HUES64 (cell line): Measurements from ENCODE around the gene FBRSL1.
A peak's percentile ranks its signal among the peaks of the same experiment; 100 is the strongest.
"Not testable (repeated sequence)": the region's sequence is repeated elsewhere in the genome, so short reads cannot be mapped to it uniquely, and the experiment has no call there.

Source experiments
- H3K27ac ChIP-seq: 2 replicates; pipeline ENCODE4 v1.7.0; 2013; ENCODE audit warnings: low read depth, low read length, inconsistent platforms
- H3K27me3 ChIP-seq: 2 replicates; pipeline ENCODE4 v1.6.1; 2013; ENCODE audit warnings: mild to moderate bottlenecking, low read length; ENCODE audit not compliant: insufficient read depth
- H3K36me3 ChIP-seq: 2 replicates; pipeline ENCODE4 v1.6.1; 2013; ENCODE audit warnings: mild to moderate bottlenecking, low read length; ENCODE audit not compliant: insufficient read depth
- H3K4me1 ChIP-seq: 2 replicates; pipeline ENCODE4 v1.6.1; 2013; ENCODE audit warnings: mild to moderate bottlenecking, low read length, moderate library complexity; ENCODE audit not compliant: insufficient read depth
- H3K4me3 ChIP-seq: 2 replicates; pipeline ENCODE4 v1.5.1; 2013; ENCODE audit warnings: mild to moderate bottlenecking, low read length, moderate library complexity
- H3K9ac ChIP-seq: 2 replicates; pipeline ENCODE4 v1.6.1; 2013; ENCODE audit warnings: mild to moderate bottlenecking, low read depth, low read length
- H3K9me3 ChIP-seq: 2 replicates; pipeline ENCODE4 v1.6.1; 2013; ENCODE audit warnings: low read depth, low read length; ENCODE audit not compliant: insufficient read depth
- WGBS: fragments of 150-250, 120-280 bp; methylation state at CpG from one replicate; pipeline ENCODE4 v1.1.7; 2013; ENCODE audit warnings: missing lambda C conversion rate; 5-methylcytosine and 5-hydroxymethylcytosine counted together

The FBRSL1 gene

GRCh38 chr12:132532711-132533583 lies 43.0 kb downstream of the FBRSL1 start:
- not testable (repeated sequence) for H3K4me1 ChIP-seq, H3K36me3 ChIP-seq, H3K4me3 ChIP-seq, H3K27ac ChIP-seq, H3K9ac ChIP-seq
- H3K27me3 ChIP-seq = peaks cover 19% of the 10 kb centered on the region
- peaks cover 71% of the 10 kb centered on the region for H3K9me3 ChIP-seq
- 87% methylated on average over 20 of the region's 20 CpGs for WGBS

- H3K27me3 ChIP-seq = peaks cover 25% of the 10 kb centered on the region
- H3K9me3 ChIP-seq = peaks cover 71% of the 10 kb centered on the region
- WGBS = 94% methylated on average over 6 of the region's 6 CpGs
- H3K4me3 ChIP-seq = no peak overlapping the region
- H3K36me3 ChIP-seq = peaks cover 3% of the 10 kb centered on the region; the same call in 1 of the 2 replicates
- no peak overlapping the region for H3K27ac ChIP-seq
- H3K4me1 ChIP-seq = no peaks in the 10 kb centered on the region
- no peak overlapping the region for H3K9ac ChIP-seq
Observed at GRCh38 chr12:132533584-132533958, 43.6 kb downstream of the FBRSL1 start.

- H3K4me1 ChIP-seq = no peaks in the 10 kb centered on the region
- peaks cover 71% of the 10 kb centered on the region for H3K9me3 ChIP-seq
- peaks cover 27% of the 10 kb centered on the region for H3K27me3 ChIP-seq
- H3K36me3 ChIP-seq = peaks cover 3% of the 10 kb centered on the region; the same call in 1 of the 2 replicates
- no peak overlapping the region for H3K9ac ChIP-seq
- 96% methylated on average over 13 of the region's 13 CpGs for WGBS
- no peak overlapping the region for H3K4me3 ChIP-seq
- no peak overlapping the region for H3K27ac ChIP-seq
Observed at GRCh38 chr12:132534076-132534475, 44.1 kb downstream of the FBRSL1 start.

- Histone ChIP-seq H3K9ac (no peak overlapping the region), H3K4me1 (no peaks in the 10 kb centered on the region), H3K36me3 (peaks cover 3% of the 10 kb centered on the region; the same call in 1 of the 2 replicates), H3K27ac (no peak overlapping the region), H3K9me3 (peaks cover 69% of the 10 kb centered on the region), H3K4me3 (no peak overlapping the region), H3K27me3 (peaks cover 26% of the 10 kb centered on the region)
- WGBS = 92% methylated on average over 13 of the region's 13 CpGs
Observed at GRCh38 chr12:132535019-132535418, 45.1 kb downstream of the FBRSL1 start.

- 92% methylated on average over 16 of the region's 16 CpGs for WGBS
- H3K27me3 ChIP-seq = peaks cover 36% of the 10 kb centered on the region
- no peak overlapping the region for H3K9ac ChIP-seq
- H3K4me3 ChIP-seq = 0 out of 2 replicates have a peak overlapping the region, but pooled peaks have one; percentile 3
- no peak overlapping the region for H3K27ac ChIP-seq
- H3K4me1 ChIP-seq = no peaks in the 10 kb centered on the region
- H3K9me3 ChIP-seq = peaks cover 58% of the 10 kb centered on the region
- H3K36me3 ChIP-seq = peaks cover 3% of the 10 kb centered on the region; the same call in 1 of the 2 replicates
Observed at GRCh38 chr12:132536102-132536876, 46.3 kb downstream of the FBRSL1 start.

GRCh38 chr12:132537049-132537448 lies 47.1 kb downstream of the FBRSL1 start:
- H3K4me3 ChIP-seq = no peak overlapping the region
- peaks cover 50% of the 10 kb centered on the region for H3K9me3 ChIP-seq
- no peak overlapping the region for H3K27ac ChIP-seq
- H3K36me3 ChIP-seq = peaks cover 3% of the 10 kb centered on the region; the same call in 1 of the 2 replicates
- H3K9ac ChIP-seq = no peak overlapping the region
- H3K27me3 ChIP-seq = peaks cover 44% of the 10 kb centered on the region
- 94% methylated on average over 11 of the region's 11 CpGs for WGBS
- H3K4me1 ChIP-seq = no peaks in the 10 kb centered on the region

- 90% methylated on average over 29 of the region's 29 CpGs for WGBS
- no peak overlapping the region for H3K9ac ChIP-seq
- H3K27me3 ChIP-seq = peaks cover 54% of the 10 kb centered on the region
- H3K27ac ChIP-seq = no peak overlapping the region
- peaks cover 3% of the 10 kb centered on the region; the same call in 1 of the 2 replicates for H3K36me3 ChIP-seq
- peaks cover 42% of the 10 kb centered on the region for H3K9me3 ChIP-seq
- H3K4me3 ChIP-seq = no peak overlapping the region
- no peaks in the 10 kb centered on the region for H3K4me1 ChIP-seq
Observed at GRCh38 chr12:132537836-132538662, 48.1 kb downstream of the FBRSL1 start.

- no peak overlapping the region for H3K4me3 ChIP-seq
- no peak overlapping the region for H3K27ac ChIP-seq
- no peaks in the 10 kb centered on the region for H3K4me1 ChIP-seq
- H3K9me3 ChIP-seq = peaks cover 38% of the 10 kb centered on the region
- no peak overlapping the region for H3K9ac ChIP-seq
- peaks cover 60% of the 10 kb centered on the region for H3K27me3 ChIP-seq
- WGBS = 91% methylated on average over 4 of the region's 4 CpGs
- peaks cover 3% of the 10 kb centered on the region; the same call in 1 of the 2 replicates for H3K36me3 ChIP-seq
Observed at GRCh38 chr12:132538663-132538990, 48.7 kb downstream of the FBRSL1 start.

GRCh38 chr12:132539016-132539773 lies 49.2 kb downstream of the FBRSL1 start:
- no peak overlapping the region for H3K9ac ChIP-seq
- H3K36me3 ChIP-seq = peaks cover 3% of the 10 kb centered on the region; the same call in 1 of the 2 replicates
- no peak overlapping the region for H3K4me3 ChIP-seq
- no peaks in the 10 kb centered on the region for H3K4me1 ChIP-seq
- no peak overlapping the region for H3K27ac ChIP-seq
- peaks cover 32% of the 10 kb centered on the region for H3K9me3 ChIP-seq
- H3K27me3 ChIP-seq = peaks cover 65% of the 10 kb centered on the region
- WGBS = 90% methylated on average over 19 of the region's 23 CpGs

- peaks cover 19% of the 10 kb centered on the region for H3K9me3 ChIP-seq
- H3K27ac ChIP-seq = no peak overlapping the region
- WGBS = 89% methylated on average over 9 of the region's 9 CpGs
- H3K4me1 ChIP-seq = no peaks in the 10 kb centered on the region
- H3K4me3 ChIP-seq = no peak overlapping the region
- H3K9ac ChIP-seq = no peak overlapping the region
- H3K27me3 ChIP-seq = peaks cover 77% of the 10 kb centered on the region
- H3K36me3 ChIP-seq = no peaks in the 10 kb centered on the region
Observed at GRCh38 chr12:132540436-132540835, 50.5 kb downstream of the FBRSL1 start.
